Type B pancreatic cell (in vitro differentiated cells): ENCODE data around the gene ZNF860. TPM values are rescaled to one million over a fixed set of nuclear protein-coding genes. Genes with fewer than 3 reads are reported as not detected.

Source experiments
- DNase-seq: peaks from one replicate; pipeline ENCODE4 v3.0.0; 2021; ENCODE audit warnings: mixed read lengths; ENCODE audit not compliant: unreplicated experiment; ENCODE audit errors: extremely low spot score
- H3K27ac Mint-ChIP-seq: 2 replicates; pipeline ENCODE4 v1.8.0; 2021; ENCODE audit warnings: mild to moderate bottlenecking, mixed read lengths
- H3K27me3 Mint-ChIP-seq: 2 replicates; pipeline ENCODE4 v1.8.0; 2021; ENCODE audit warnings: mixed read lengths
- H3K36me3 Mint-ChIP-seq: 2 replicates; pipeline ENCODE4 v1.8.0; 2021; ENCODE audit warnings: mixed read lengths
- H3K4me1 Mint-ChIP-seq: one replicate; pipeline ENCODE4 v1.8.0; 2021; ENCODE audit warnings: mixed read lengths; ENCODE audit not compliant: unreplicated experiment
- H3K4me3 Mint-ChIP-seq: 2 replicates; pipeline ENCODE4 v1.8.0; 2021; ENCODE audit warnings: mild to moderate bottlenecking, mixed read lengths
- H3K9me3 Mint-ChIP-seq: 2 replicates; pipeline ENCODE4 v1.8.0; 2021; ENCODE audit warnings: mixed read lengths
- total RNA-seq: library from RNA; stranded (reverse); gene quantifications from 2 replicates; pipeline ENCODE4 v1.2.1, GENCODE V29; 2021; ENCODE audit warnings: low replicate concordance
- TF ChIP-seq, protein P1 (sequence below): fragments of 200-600 bp; sonication (generic); conservative IDR thresholded peaks from 2 replicates; pipeline ENCODE4 v1.5.0; 2021; ENCODE audit warnings: antibody characterized with exemption, mild to moderate bottlenecking

The ZNF860 gene
- total RNA-seq, 1 donor from 2014 or later = 2.8 TPM

DNA sequence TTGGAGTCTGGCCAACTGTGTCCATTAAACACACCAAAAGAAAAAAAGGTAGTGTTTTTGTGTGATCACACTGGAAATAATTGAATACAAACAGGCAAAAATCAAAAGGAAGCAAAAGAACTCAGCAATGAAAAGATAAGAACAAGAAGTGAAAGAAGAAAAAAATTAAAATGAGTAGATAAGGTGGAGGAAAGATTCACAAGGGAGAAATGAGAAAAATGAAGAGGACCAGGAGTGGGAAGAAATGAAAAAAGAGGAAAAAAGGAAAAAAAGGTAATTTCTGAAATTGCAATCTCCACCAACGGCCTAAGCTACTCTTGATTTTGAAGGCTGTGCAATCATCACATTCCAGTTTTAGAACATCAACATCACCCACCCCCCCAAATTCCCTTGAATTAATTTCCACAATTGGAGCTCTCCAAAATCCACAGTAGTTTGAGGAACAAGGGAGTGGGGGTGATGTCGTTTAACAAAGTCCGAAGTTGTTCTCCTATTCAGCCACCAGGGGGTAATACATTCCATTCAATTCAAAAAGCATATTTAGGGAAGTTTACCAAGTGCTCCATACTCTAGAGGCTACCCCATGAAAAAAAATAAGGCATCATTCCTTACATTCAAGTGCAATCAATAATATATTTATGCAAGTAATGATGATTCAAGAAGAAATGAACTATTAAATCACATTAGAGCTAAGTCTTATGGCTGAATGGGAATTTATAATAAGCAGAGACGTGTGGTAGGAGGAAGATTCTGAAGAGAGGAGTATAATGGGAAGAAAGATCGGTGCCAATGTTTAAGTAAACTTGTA is 37.4 kb downstream of the ZNF860 start:
- H3K27ac Mint-ChIP-seq = peak overlapping the region; percentile 8
- H3K4me1 Mint-ChIP-seq = peaks cover 7% of the 10 kb centered on the region
- no peak for DNase-seq

DNA sequence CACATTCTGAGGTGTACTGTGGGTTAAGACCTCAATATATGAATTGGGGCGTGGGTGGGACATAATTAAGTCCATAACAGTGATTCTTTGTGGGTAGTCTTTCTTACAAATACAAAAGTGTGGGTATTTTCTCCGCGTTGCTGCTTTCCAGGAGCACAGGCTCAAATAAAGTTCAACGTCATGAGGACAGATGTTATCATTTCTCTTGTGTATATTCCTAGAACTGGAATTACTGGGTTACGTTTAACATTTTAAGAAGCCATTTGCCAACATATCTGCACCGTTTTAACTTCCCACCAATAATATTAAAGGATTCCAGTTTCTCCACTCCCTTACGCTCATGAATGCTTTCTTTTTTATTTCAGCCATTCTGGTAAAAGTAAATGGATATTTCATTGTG is 39.6 kb downstream of the ZNF860 start:
- no peak for DNase-seq
- Mint-ChIP-seq H3K27me3 (no peaks in the 10 kb centered on the region), H3K27ac (no peak overlapping the region), H3K9me3 (no peaks in the 10 kb centered on the region), H3K4me3 (no peak overlapping the region), H3K36me3 (no peaks in the 10 kb centered on the region), H3K4me1 (peaks cover 7% of the 10 kb centered on the region)
- TF ChIP-seq, protein P1, sequence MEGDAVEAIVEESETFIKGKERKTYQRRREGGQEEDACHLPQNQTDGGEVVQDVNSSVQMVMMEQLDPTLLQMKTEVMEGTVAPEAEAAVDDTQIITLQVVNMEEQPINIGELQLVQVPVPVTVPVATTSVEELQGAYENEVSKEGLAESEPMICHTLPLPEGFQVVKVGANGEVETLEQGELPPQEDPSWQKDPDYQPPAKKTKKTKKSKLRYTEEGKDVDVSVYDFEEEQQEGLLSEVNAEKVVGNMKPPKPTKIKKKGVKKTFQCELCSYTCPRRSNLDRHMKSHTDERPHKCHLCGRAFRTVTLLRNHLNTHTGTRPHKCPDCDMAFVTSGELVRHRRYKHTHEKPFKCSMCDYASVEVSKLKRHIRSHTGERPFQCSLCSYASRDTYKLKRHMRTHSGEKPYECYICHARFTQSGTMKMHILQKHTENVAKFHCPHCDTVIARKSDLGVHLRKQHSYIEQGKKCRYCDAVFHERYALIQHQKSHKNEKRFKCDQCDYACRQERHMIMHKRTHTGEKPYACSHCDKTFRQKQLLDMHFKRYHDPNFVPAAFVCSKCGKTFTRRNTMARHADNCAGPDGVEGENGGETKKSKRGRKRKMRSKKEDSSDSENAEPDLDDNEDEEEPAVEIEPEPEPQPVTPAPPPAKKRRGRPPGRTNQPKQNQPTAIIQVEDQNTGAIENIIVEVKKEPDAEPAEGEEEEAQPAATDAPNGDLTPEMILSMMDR = no peak

More for the DNA sequence above, 37.4 kb downstream of the ZNF860 start:
- H3K36me3 Mint-ChIP-seq = no peaks in the 10 kb centered on the region
- no peak overlapping the region for H3K4me3 Mint-ChIP-seq
- H3K9me3 Mint-ChIP-seq = no peaks in the 10 kb centered on the region
- no peaks in the 10 kb centered on the region for H3K27me3 Mint-ChIP-seq
- TF ChIP-seq, protein P1 = peak; percentile 85

DNA sequence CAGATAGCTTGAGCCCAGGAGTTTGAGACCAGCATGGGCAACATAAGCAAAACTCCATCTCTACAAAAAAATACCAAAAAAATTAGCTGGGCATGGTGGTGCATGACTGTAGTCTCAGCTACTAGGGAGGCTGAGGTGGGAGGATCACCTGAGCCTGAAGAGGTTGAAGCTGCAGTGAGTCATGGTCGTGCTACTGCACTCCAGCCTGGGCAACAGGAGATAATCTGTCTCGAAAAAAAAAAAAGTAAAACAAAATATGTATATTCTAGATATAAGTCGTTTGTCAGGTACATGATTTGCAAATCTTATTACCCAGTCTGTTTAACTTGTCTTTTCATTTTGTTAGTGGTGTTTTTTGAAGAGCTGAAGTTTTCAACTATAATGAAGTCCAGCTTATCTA is 40.2 kb downstream of the ZNF860 start:
- no peaks in the 10 kb centered on the region for H3K27me3 Mint-ChIP-seq
- TF ChIP-seq, protein P1 = no peak
- peaks cover 7% of the 10 kb centered on the region for H3K4me1 Mint-ChIP-seq
- no peaks in the 10 kb centered on the region for H3K9me3 Mint-ChIP-seq
- no peaks in the 10 kb centered on the region for H3K36me3 Mint-ChIP-seq
- H3K27ac Mint-ChIP-seq = no peak overlapping the region
- no peak overlapping the region for H3K4me3 Mint-ChIP-seq
- DNase-seq = no peak

DNA sequence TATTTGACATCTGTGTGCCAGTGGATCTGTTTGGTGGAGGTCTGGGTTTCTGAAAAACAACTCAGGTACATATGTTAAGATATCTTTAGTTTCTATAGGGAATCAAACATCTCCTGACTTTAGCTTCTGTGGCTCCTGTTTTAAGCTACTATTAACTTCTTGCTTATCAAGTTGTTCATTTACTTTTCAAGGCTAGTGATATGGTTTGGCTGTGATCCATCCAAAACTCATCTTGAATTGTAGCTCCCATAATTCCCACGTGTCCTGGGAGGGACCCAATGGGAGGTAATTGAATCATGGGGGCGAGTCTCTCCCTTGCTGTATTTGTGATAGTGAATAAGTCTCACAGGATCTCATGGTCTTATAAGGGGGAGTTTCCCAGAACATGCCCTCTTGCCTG is 41.4 kb downstream of the ZNF860 start:
- H3K9me3 Mint-ChIP-seq = no peaks in the 10 kb centered on the region
- H3K4me1 Mint-ChIP-seq = peaks cover 7% of the 10 kb centered on the region
- no peaks in the 10 kb centered on the region for H3K36me3 Mint-ChIP-seq
- TF ChIP-seq, protein P1 = no peak
- DNase-seq = no peak
- no peak overlapping the region for H3K4me3 Mint-ChIP-seq
- no peak overlapping the region for H3K27ac Mint-ChIP-seq
- H3K27me3 Mint-ChIP-seq = no peaks in the 10 kb centered on the region

DNA sequence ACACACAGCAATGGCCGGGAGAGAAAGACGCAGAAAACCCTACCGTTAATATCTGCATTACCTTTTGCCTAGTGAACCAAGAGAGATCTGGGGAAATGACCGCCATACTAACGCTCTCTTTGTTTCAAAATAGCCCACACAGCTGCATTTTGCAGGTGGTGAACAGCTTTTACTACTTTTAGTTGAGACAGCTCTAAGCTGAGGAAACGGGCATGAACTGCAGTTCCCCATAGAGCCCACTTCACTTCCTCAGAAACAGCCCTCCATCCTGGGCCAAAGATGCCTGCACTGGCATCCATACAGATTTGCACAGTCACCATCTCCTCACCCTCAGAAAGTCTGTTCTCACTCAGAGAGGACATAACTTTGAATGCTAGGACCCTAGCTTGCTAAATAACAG is 45.0 kb downstream of the ZNF860 start:
- TF ChIP-seq, protein P1 = no peak

More for the DNA sequence above, 45.0 kb downstream of the ZNF860 start:
- Mint-ChIP-seq H3K9me3 (no peaks in the 10 kb centered on the region), H3K27ac (no peak overlapping the region), H3K27me3 (no peaks in the 10 kb centered on the region), H3K4me3 (no peak overlapping the region), H3K4me1 (peaks cover 5% of the 10 kb centered on the region), H3K36me3 (no peaks in the 10 kb centered on the region)
- DNase-seq = no peak
